Left lung (tissue), 10 donors: ENCODE measurements around the gene RAI14. TPM values are rescaled to one million over a fixed set of nuclear protein-coding genes. Genes with fewer than 3 reads are reported as not detected.

Experiments
- ATAC-seq: fragments of 200-7000 bp; cut with Tn5 transposase; one replicate; pipeline ENCODE4 v1.9.1; 2020; ENCODE audit warnings: moderate library complexity
- DNase-seq, 4 donors: peaks; one replicate each; pipeline ENCODE4 v3.0.0-alpha.2; 2013 to 2020
- H3K27ac ChIP-seq, 2 donors: fragments of 200-600 bp; sonication (generic) in 1 of 2; one replicate each; pipeline versions ENCODE4 v1.5.0 to v1.8.0; 2020 to 2021
- H3K27me3 ChIP-seq, 2 donors: fragments of 200-600 bp; sonication (generic) in 1 of 2; one replicate each; pipeline versions ENCODE4 v1.5.0 to v1.8.0; 2020 to 2021
- H3K36me3 ChIP-seq, 2 donors: fragments of 200-600 bp; sonication (generic) in 1 of 2; one replicate each; pipeline versions ENCODE4 v1.5.0 to v1.8.0; 2020 to 2021
- H3K4me1 ChIP-seq, 2 donors: fragments of 200-600 bp; one replicate each; pipeline ENCODE4 v1.8.0; 2021
- H3K4me3 ChIP-seq, 2 donors: fragments of 200-600 bp; sonication (generic) in 1 of 2; one replicate each; pipeline versions ENCODE4 v1.5.0 to v1.8.0; 2020 to 2021; ENCODE audit warnings: mild to moderate bottlenecking in 1 of 2
- H3K9me3 ChIP-seq, 2 donors: fragments of 200-600 bp; sonication (generic) in 1 of 2; one replicate each; pipeline versions ENCODE4 v1.5.0 to v1.8.0; 2020 to 2021
- intact Hi-C, 2 donors: fragments of 100-400 bp; cut with DNase I; formaldehyde crosslinking; loops; one replicate each; pipeline versions ENCODE4 v1.11.2 to v1.14.2; 2022
- polyA plus RNA-seq, 6 donors: library from polyadenylated mRNA; unstranded; fragments of 120-200 nt; gene quantifications; one replicate each; pipeline ENCODE4 v1.2.1, GENCODE V29; 2013; ENCODE audit not compliant: insufficient read length in 6 of 6
- total RNA-seq, 2 donors: library from RNA; stranded (reverse); fragmentation: NEBNext Ultra II Directional; extraction: Animal tissue kit (Norgen Biotek cat#: 25700); gene quantifications; one replicate each; pipeline ENCODE4 v1.2.1, GENCODE V29; 2021
- TF ChIP-seq, protein P1 (sequence below), 2 donors: fragments of 200-600 bp; sonication (generic) in 1 of 2; IDR thresholded peaks; one replicate each; pipeline versions ENCODE4 v1.5.0 to v1.8.0; 2021; ENCODE audit warnings: antibody characterized with exemption in 2 of 2
- donor health status: DM: no; HTN: yes; CAD: no.
- donor health status: DM: no; HTN: no; CAD: no.

The RAI14 gene
- total and polyA plus RNA-seq, 8 donors: 48.4 to 109 (median 53.8) TPM

DNA sequence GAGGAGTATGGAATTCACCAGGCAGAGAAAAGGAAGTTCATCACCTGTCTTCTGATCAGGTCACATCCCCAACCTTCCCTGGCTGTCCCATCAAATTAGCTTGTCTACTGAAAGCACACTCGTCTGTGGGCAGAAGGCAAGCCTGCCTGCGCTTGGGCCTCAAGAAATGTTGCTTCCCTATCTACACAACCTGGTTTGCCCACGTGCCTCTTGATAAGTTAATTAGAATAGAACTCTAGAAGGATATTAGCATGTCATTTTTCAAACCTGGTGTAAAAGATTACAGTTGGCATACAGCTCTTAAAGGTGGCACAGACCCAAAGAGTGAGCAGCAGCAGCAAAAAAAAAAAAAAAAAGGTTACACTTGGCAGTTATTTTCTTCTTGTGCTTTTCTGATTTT, 188.0 kb downstream of the RAI14 start:
- H3K36me3 ChIP-seq: no peaks in the 10 kb centered on the region
- H3K27me3 ChIP-seq: peaks cover 0 to 11% of the 10 kb centered on the region in 2 donors
- peaks cover 0 to 7% of the 10 kb centered on the region in 2 donors for H3K4me1 ChIP-seq
- TF ChIP-seq, protein P1, sequence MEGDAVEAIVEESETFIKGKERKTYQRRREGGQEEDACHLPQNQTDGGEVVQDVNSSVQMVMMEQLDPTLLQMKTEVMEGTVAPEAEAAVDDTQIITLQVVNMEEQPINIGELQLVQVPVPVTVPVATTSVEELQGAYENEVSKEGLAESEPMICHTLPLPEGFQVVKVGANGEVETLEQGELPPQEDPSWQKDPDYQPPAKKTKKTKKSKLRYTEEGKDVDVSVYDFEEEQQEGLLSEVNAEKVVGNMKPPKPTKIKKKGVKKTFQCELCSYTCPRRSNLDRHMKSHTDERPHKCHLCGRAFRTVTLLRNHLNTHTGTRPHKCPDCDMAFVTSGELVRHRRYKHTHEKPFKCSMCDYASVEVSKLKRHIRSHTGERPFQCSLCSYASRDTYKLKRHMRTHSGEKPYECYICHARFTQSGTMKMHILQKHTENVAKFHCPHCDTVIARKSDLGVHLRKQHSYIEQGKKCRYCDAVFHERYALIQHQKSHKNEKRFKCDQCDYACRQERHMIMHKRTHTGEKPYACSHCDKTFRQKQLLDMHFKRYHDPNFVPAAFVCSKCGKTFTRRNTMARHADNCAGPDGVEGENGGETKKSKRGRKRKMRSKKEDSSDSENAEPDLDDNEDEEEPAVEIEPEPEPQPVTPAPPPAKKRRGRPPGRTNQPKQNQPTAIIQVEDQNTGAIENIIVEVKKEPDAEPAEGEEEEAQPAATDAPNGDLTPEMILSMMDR (IDR thresholded peaks at IDR 0.05): no peak
- no peak overlapping the region for H3K4me3 ChIP-seq
- ATAC-seq: no peak
- H3K9me3 ChIP-seq: no peaks in the 10 kb centered on the region
- DNase-seq: no peak
- no peak overlapping the region for H3K27ac ChIP-seq
- intact Hi-C loops: no loop called here

DNA sequence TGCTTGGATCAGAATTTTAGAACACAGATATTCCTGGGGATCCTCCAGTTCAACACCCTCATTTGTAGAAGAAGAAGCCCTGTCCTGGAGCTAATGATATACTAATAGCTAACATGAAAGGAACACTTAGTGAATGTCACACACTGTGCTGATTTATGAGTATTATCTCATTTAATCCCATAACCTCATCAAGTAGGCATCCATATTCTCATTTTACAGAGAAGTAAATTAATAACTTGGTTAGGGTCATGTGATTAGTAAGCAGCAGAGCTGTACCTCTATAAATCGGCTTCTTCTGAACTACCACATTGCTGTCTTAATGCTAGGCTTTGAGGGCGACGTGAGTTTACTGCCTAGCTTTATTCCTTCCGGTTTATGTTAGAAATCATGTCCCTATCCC, 188.9 kb downstream of the RAI14 start:
- no peak overlapping the region for H3K27ac ChIP-seq
- no peaks in the 10 kb centered on the region for H3K36me3 ChIP-seq
- intact Hi-C loops: no loop called here
- H3K4me3 ChIP-seq: no peak overlapping the region
- no peaks in the 10 kb centered on the region for H3K9me3 ChIP-seq
- H3K27me3 ChIP-seq: peaks cover 0 to 2% of the 10 kb centered on the region in 2 donors
- no peaks in the 10 kb centered on the region for H3K4me1 ChIP-seq
- no peak for DNase-seq
- TF ChIP-seq, protein P1 (IDR thresholded peaks at IDR 0.05): no peak
- no peak for ATAC-seq

DNA sequence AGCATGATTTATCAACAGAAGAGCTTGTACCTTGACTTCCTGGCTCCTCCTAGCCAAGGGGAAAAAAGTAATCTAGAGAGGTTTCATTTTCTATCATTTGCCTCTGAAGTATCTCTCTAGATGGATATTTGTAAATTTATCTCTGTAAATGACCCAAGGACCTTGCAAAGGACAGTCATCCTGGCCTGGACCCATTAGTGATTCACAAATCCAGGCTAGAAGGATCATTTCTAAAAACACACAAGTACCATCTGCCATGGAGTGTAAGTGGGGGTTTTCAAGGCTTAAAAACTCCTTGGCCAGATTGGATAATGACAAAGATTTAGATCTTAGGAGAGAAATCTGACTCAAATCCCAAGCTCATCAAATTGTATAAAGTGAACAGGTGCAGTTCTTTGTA, 190.9 kb downstream of the RAI14 start:
- no peak overlapping the region for H3K4me3 ChIP-seq

DNA sequence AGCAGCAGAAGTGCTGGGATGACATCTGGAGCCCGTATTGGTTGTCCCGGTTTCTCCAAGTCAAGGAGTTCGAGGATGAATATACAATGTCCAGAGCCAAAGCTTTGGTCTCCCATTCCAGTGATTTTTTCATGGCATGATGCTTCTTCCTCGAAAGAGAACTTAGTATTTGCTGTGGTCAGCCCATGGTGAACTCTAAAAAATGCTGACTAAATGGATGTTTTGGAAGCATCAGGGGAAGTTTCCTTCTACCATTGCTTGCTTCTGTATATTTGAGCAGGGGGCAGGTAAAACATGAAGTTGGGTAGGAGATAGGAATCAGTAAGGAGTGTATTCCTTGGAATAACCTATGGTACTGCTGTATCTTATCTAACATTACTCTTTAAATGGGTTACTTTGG, 191.4 kb downstream of the RAI14 start:
- no peaks in the 10 kb centered on the region for H3K9me3 ChIP-seq
- TF ChIP-seq, protein P1 (IDR thresholded peaks at IDR 0.05): no peak
- no peaks in the 10 kb centered on the region for H3K36me3 ChIP-seq
- DNase-seq (no peak), ATAC-seq (no peak)
- no peaks in the 10 kb centered on the region for H3K27me3 ChIP-seq
- no peak overlapping the region for H3K4me3 ChIP-seq
- no peak overlapping the region for H3K27ac ChIP-seq
- no peaks in the 10 kb centered on the region for H3K4me1 ChIP-seq
- intact Hi-C loops: no loop called here

More for the DNA sequence above, 190.9 kb downstream of the RAI14 start:
- ATAC-seq: no peak
- no peak for DNase-seq
- TF ChIP-seq, protein P1 (IDR thresholded peaks at IDR 0.05): no peak
- Histone ChIP-seq H3K36me3 (no peaks in the 10 kb centered on the region), H3K27me3 (no peaks in the 10 kb centered on the region), H3K9me3 (no peaks in the 10 kb centered on the region), H3K27ac (no peak overlapping the region), H3K4me1 (no peaks in the 10 kb centered on the region)
- intact Hi-C loops: no loop called here

DNA sequence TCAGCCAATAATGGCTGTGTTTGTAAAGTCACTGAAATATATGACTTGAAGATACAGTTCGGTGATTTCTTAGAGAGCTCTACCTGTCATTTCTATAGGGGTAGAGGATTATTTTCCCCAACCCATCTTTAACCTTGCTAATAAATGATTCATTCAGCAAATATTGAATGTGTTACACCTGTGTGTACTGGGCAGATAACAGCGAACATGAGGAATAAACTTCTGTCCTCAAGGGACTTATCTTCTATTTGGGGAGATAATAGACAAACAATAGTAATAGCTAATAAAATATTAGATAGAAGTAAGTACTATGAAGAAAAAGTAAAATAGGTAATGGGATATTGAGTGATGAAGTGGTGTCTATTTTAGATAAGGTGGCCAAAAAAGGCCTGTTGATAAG, 192.1 kb downstream of the RAI14 start:
- Histone ChIP-seq H3K36me3 (no peaks in the 10 kb centered on the region), H3K27ac (no peak overlapping the region), H3K4me1 (no peaks in the 10 kb centered on the region), H3K9me3 (no peaks in the 10 kb centered on the region), H3K4me3 (no peak overlapping the region), H3K27me3 (no peaks in the 10 kb centered on the region)
- no peak for ATAC-seq
- no peak for DNase-seq
- intact Hi-C loops: no loop called here
- TF ChIP-seq, protein P1 (IDR thresholded peaks at IDR 0.05): no peak
